ENCODE measurements around the gene TRDN.

The TRDN gene

GRCh38 chr6:123527406-123527805, 109.3 kb downstream of the TRDN start:
- H3K4me2 ChIP-seq (ENCODE audit: low read length), result no peak overlapping the region
- peaks cover 6% of the 10 kb centered on the region for H3K4me1 ChIP-seq (ENCODE audit: control insufficient read depth, insufficient read depth, low read length)
- no peaks in the 10 kb centered on the region for H3K9me3 ChIP-seq (replicated peaks; ENCODE audit: low read length)
- no peak overlapping the region for H3K4me3 ChIP-seq (ENCODE audit: low read length)
- no peak overlapping the region for H3K9ac ChIP-seq (ENCODE audit: low read depth, low read length)
- no peaks in the 10 kb centered on the region for H3K27me3 ChIP-seq (ENCODE audit: control insufficient read depth, insufficient read depth, low read length)
- H3K36me3 ChIP-seq (ENCODE audit: insufficient read depth, low read length), result no peaks in the 10 kb centered on the region

DNA sequence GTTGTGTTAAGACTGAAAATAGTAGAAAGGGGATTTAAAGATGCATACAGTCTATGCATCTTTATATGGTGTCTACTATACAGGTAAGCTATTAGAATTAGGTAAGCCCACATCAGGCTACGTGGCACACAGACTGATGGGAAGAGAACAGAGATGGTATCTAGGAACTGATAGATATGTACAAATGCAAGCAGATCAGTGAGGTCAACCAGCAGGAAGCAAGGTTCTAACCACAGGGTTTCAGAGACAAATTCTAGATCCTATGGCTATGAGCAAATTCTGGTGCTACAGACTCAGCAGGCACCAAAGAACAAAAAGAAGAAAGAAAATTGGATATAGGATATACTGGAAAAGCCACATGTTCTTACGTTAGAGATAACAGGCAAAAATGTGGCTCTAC, 110.6 kb downstream of the TRDN start:
- no peaks in the 10 kb centered on the region for H3K9me3 ChIP-seq (replicated peaks; ENCODE audit: low read length)
- no peaks in the 10 kb centered on the region for H3K36me3 ChIP-seq (ENCODE audit: insufficient read depth, low read length)
- H3K4me2 ChIP-seq (ENCODE audit: low read length), result no peak overlapping the region
- no peak overlapping the region for H3K9ac ChIP-seq (ENCODE audit: low read depth, low read length)
- no peak overlapping the region for H3K4me3 ChIP-seq (ENCODE audit: low read length)
- no peaks in the 10 kb centered on the region for H3K27me3 ChIP-seq (ENCODE audit: control insufficient read depth, insufficient read depth, low read length)
- H3K4me1 ChIP-seq (ENCODE audit: control insufficient read depth, insufficient read depth, low read length), result peaks cover 6% of the 10 kb centered on the region

- no peaks in the 10 kb centered on the region for H3K36me3 ChIP-seq (ENCODE audit: insufficient read depth, low read length)
- peaks cover 13% of the 10 kb centered on the region for H3K4me1 ChIP-seq (ENCODE audit: control insufficient read depth, insufficient read depth, low read length)
- H3K9me3 ChIP-seq (replicated peaks; ENCODE audit: low read length), result no peaks in the 10 kb centered on the region
- no peak overlapping the region for H3K9ac ChIP-seq (ENCODE audit: low read depth, low read length)
- no peak overlapping the region for H3K4me2 ChIP-seq (ENCODE audit: low read length)
- no peaks in the 10 kb centered on the region for H3K27me3 ChIP-seq (ENCODE audit: control insufficient read depth, insufficient read depth, low read length)
- H3K4me3 ChIP-seq (ENCODE audit: low read length), result no peak overlapping the region
These were observed 112.0 kb downstream of the TRDN start for GRCh38 chr6:123524781-123525180.

GRCh38 chr6:123520217-123520616, 116.5 kb downstream of the TRDN start:
- Histone ChIP-seq H3K36me3 (ENCODE audit: insufficient read depth, low read length) (no peaks in the 10 kb centered on the region), H3K4me2 (ENCODE audit: low read length) (no peak overlapping the region), H3K4me1 (ENCODE audit: control insufficient read depth, insufficient read depth, low read length) (peaks cover 10% of the 10 kb centered on the region), H3K9me3 (replicated peaks; ENCODE audit: low read length) (no peaks in the 10 kb centered on the region), H3K27me3 (ENCODE audit: control insufficient read depth, insufficient read depth, low read length) (no peaks in the 10 kb centered on the region), H3K4me3 (ENCODE audit: low read length) (no peak overlapping the region), H3K9ac (ENCODE audit: low read depth, low read length) (no peak overlapping the region)

- H3K27me3 ChIP-seq (ENCODE audit: control insufficient read depth, insufficient read depth, low read length), result no peaks in the 10 kb centered on the region
- no peak overlapping the region for H3K4me3 ChIP-seq (ENCODE audit: low read length)
- no peak overlapping the region for H3K9ac ChIP-seq (ENCODE audit: low read depth, low read length)
- no peaks in the 10 kb centered on the region for H3K36me3 ChIP-seq (ENCODE audit: insufficient read depth, low read length)
- peaks cover 10% of the 10 kb centered on the region for H3K4me1 ChIP-seq (ENCODE audit: control insufficient read depth, insufficient read depth, low read length)
- no peaks in the 10 kb centered on the region for H3K9me3 ChIP-seq (replicated peaks; ENCODE audit: low read length)
- no peak overlapping the region for H3K4me2 ChIP-seq (ENCODE audit: low read length)
These were observed 117.6 kb downstream of the TRDN start for GRCh38 chr6:123519189-123519505.

DNA sequence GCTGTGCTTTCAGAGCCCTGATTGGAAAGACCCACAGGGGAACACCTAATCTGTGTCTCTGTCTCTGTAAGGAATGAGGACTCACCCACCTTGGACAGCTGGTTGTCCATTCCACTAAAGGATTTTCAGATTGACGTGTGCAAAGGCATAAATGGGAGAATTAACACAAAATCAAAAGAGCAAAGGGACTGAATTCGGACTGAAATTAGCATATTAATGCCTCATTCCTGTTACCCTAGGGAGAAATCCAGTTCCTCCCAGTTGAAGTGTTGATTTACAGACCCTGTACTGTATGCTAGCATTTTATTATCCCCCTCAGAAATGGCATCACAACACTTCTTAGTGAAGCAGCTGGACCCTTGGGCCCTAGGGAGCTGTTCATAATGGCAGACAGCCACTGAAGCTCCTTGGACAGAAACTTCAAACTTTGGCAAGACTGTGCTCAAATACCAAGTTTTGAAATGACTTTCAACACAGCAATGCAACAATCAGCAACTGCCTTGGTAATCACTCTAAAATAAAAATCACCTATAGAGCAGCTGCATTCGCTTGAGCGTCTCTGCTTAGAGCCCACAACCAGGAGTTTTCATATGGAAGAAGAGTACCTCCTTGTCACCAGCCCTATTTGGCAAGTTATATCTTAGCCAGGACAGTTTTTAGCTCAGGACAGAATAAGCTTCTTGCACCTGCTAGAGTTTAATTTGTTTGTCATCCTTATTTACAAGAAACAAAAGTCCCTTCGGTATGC, 118.1 kb downstream of the TRDN start:
- Histone ChIP-seq H3K9me3 (replicated peaks; ENCODE audit: low read length) (no peaks in the 10 kb centered on the region), H3K4me1 (ENCODE audit: control insufficient read depth, insufficient read depth, low read length) (peaks cover 10% of the 10 kb centered on the region), H3K36me3 (ENCODE audit: insufficient read depth, low read length) (no peaks in the 10 kb centered on the region), H3K27me3 (ENCODE audit: control insufficient read depth, insufficient read depth, low read length) (no peaks in the 10 kb centered on the region), H3K4me3 (ENCODE audit: low read length) (no peak overlapping the region), H3K4me2 (ENCODE audit: low read length) (no peak overlapping the region), H3K9ac (ENCODE audit: low read depth, low read length) (no peak overlapping the region)

GRCh38 chr6:123515715-123516114, 121.0 kb downstream of the TRDN start:
- Histone ChIP-seq H3K9ac (ENCODE audit: low read depth, low read length) (no peak overlapping the region), H3K9me3 (replicated peaks; ENCODE audit: low read length) (no peaks in the 10 kb centered on the region)

GRCh38 chr6:123509112-123509511, 127.6 kb downstream of the TRDN start:
- H3K4me3 ChIP-seq (ENCODE audit: low read length), result no peak overlapping the region
- H3K27me3 ChIP-seq (ENCODE audit: control insufficient read depth, insufficient read depth, low read length), result no peaks in the 10 kb centered on the region
- no peaks in the 10 kb centered on the region for H3K9me3 ChIP-seq (replicated peaks; ENCODE audit: low read length)
- no peaks in the 10 kb centered on the region for H3K36me3 ChIP-seq (ENCODE audit: insufficient read depth, low read length)
- no peak overlapping the region for H3K4me2 ChIP-seq (ENCODE audit: low read length)
- no peaks in the 10 kb centered on the region for H3K4me1 ChIP-seq (ENCODE audit: control insufficient read depth, insufficient read depth, low read length)
- no peak overlapping the region for H3K9ac ChIP-seq (ENCODE audit: low read depth, low read length)

More at GRCh38 chr6:123515715-123516114, 121.0 kb downstream of the TRDN start:
- no peak overlapping the region for H3K4me3 ChIP-seq (ENCODE audit: low read length)
- no peak overlapping the region for H3K4me2 ChIP-seq (ENCODE audit: low read length)
- no peaks in the 10 kb centered on the region for H3K36me3 ChIP-seq (ENCODE audit: insufficient read depth, low read length)
- H3K4me1 ChIP-seq (ENCODE audit: control insufficient read depth, insufficient read depth, low read length), result peaks cover 10% of the 10 kb centered on the region
- no peaks in the 10 kb centered on the region for H3K27me3 ChIP-seq (ENCODE audit: control insufficient read depth, insufficient read depth, low read length)

GRCh38 chr6:123508290-123508689, 128.5 kb downstream of the TRDN start:
- Histone ChIP-seq H3K36me3 (ENCODE audit: insufficient read depth, low read length) (no peaks in the 10 kb centered on the region), H3K27me3 (ENCODE audit: control insufficient read depth, insufficient read depth, low read length) (no peaks in the 10 kb centered on the region), H3K9ac (ENCODE audit: low read depth, low read length) (no peak overlapping the region), H3K9me3 (replicated peaks; ENCODE audit: low read length) (no peaks in the 10 kb centered on the region), H3K4me2 (ENCODE audit: low read length) (no peak overlapping the region), H3K4me1 (ENCODE audit: control insufficient read depth, insufficient read depth, low read length) (no peaks in the 10 kb centered on the region), H3K4me3 (ENCODE audit: low read length) (no peak overlapping the region)

DNA sequence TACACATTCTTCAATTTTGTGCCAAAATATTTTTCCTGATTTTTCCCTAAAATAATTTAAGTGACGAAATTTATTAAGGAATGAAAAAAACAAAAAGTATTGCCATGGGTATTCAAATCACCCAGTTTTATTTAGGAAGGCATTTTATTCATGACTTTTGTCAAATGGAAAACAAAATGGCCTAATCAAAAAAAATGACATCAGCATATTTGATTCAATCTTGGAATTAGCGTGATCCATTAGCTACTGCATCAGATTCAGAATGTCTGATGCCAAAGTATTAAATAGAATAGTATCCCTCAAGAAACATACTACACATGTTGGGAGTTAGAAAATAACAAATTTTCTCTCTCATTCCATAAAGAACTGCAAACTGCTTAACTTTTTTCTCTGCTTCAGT, 129.2 kb downstream of the TRDN start:
- H3K36me3 ChIP-seq (ENCODE audit: insufficient read depth, low read length), result no peaks in the 10 kb centered on the region
- H3K27me3 ChIP-seq (ENCODE audit: control insufficient read depth, insufficient read depth, low read length), result no peaks in the 10 kb centered on the region
- H3K4me1 ChIP-seq (ENCODE audit: control insufficient read depth, insufficient read depth, low read length), result no peaks in the 10 kb centered on the region
- H3K4me3 ChIP-seq (ENCODE audit: low read length), result no peak overlapping the region
- no peak overlapping the region for H3K4me2 ChIP-seq (ENCODE audit: low read length)
- no peak overlapping the region for H3K9ac ChIP-seq (ENCODE audit: low read depth, low read length)
- no peaks in the 10 kb centered on the region for H3K9me3 ChIP-seq (replicated peaks; ENCODE audit: low read length)

DNA sequence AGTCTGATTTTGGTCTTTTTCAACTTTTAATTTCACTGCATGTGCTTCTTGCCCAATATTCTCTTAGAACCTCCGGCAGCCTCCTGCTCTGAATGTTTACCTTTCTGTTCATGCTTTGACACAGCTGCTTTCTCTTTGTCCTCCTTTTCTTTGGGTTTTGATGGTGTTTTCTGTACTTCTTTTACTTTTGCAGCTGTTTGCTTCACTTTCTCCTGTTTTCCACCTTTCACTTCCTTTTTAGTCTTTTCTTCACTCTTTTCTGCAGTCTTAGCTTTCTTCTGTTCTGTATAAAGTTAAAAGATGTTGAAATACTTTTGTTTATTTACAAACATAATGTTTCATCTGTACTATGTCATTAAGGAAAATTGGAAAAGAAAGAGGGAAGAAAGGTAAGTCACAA, 133.1 kb downstream of the TRDN start:
- Histone ChIP-seq H3K4me1 (ENCODE audit: control insufficient read depth, insufficient read depth, low read length) (no peaks in the 10 kb centered on the region), H3K4me2 (ENCODE audit: low read length) (no peak overlapping the region), H3K9me3 (replicated peaks; ENCODE audit: low read length) (no peaks in the 10 kb centered on the region), H3K36me3 (ENCODE audit: insufficient read depth, low read length) (no peaks in the 10 kb centered on the region), H3K4me3 (ENCODE audit: low read length) (no peak overlapping the region), H3K27me3 (ENCODE audit: control insufficient read depth, insufficient read depth, low read length) (no peaks in the 10 kb centered on the region), H3K9ac (ENCODE audit: low read depth, low read length) (no peak overlapping the region)

GRCh38 chr6:123497025-123497424, 139.7 kb downstream of the TRDN start:
- no peaks in the 10 kb centered on the region for H3K36me3 ChIP-seq (ENCODE audit: insufficient read depth, low read length)
- no peak overlapping the region for H3K9ac ChIP-seq (ENCODE audit: low read depth, low read length)
- H3K4me3 ChIP-seq (ENCODE audit: low read length), result no peak overlapping the region
- no peaks in the 10 kb centered on the region for H3K27me3 ChIP-seq (ENCODE audit: control insufficient read depth, insufficient read depth, low read length)
- H3K4me2 ChIP-seq (ENCODE audit: low read length), result no peak overlapping the region
- no peaks in the 10 kb centered on the region for H3K9me3 ChIP-seq (replicated peaks; ENCODE audit: low read length)
- H3K4me1 ChIP-seq (ENCODE audit: control insufficient read depth, insufficient read depth, low read length), result no peaks in the 10 kb centered on the region
